GM12875 (cell line): Measurements from ENCODE around the gene PGAM2.

Experiments used
- H3K4me3 ChIP-seq: one replicate; pipeline ENCODE4 v1.5.1; 2011; ENCODE audit warnings: low read depth, low read length, control low read depth
- TF ChIP-seq, protein P1 (sequence below): IDR thresholded peaks from 2 replicates; pipeline ENCODE4 v1.5.1; 2011; ENCODE audit warnings: low read depth, mild to moderate bottlenecking, control low read depth, inconsistent platforms, low read length, moderate library complexity, borderline replicate concordance; ENCODE audit not compliant: insufficient read depth

PGAM2 gene

GRCh38 chr7:44079331-44080021 is 14.1 kb upstream of the PGAM2 start:
- TF ChIP-seq, protein P1, sequence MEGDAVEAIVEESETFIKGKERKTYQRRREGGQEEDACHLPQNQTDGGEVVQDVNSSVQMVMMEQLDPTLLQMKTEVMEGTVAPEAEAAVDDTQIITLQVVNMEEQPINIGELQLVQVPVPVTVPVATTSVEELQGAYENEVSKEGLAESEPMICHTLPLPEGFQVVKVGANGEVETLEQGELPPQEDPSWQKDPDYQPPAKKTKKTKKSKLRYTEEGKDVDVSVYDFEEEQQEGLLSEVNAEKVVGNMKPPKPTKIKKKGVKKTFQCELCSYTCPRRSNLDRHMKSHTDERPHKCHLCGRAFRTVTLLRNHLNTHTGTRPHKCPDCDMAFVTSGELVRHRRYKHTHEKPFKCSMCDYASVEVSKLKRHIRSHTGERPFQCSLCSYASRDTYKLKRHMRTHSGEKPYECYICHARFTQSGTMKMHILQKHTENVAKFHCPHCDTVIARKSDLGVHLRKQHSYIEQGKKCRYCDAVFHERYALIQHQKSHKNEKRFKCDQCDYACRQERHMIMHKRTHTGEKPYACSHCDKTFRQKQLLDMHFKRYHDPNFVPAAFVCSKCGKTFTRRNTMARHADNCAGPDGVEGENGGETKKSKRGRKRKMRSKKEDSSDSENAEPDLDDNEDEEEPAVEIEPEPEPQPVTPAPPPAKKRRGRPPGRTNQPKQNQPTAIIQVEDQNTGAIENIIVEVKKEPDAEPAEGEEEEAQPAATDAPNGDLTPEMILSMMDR = no peak
- H3K4me3 ChIP-seq = no peak overlapping the region

GRCh38 chr7:44078521-44078920 is 13.2 kb upstream of the PGAM2 start:
- no peak overlapping the region for H3K4me3 ChIP-seq
- TF ChIP-seq, protein P1 = no peak

DNA sequence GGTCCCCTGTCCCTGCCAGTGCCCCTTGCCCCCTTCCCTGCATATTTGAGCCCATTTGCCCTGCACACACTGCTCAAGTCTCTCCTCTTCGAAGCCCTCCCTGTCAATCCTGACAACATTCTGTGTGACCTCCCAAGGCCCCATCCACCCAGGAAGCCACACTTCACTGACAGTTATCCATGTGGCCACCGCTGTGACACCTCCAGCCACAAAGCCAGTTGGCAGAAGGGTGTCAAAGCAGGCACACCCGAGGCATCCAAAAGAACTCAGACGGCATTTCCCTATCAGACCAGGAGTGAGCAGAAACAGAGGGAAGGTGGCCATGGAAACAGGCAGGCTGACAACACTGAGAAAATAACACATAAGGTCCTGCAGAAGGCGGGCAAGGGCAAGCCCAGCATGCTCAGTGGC is 12.3 kb upstream of the PGAM2 start:
- TF ChIP-seq, protein P1 = no peak
- no peak overlapping the region for H3K4me3 ChIP-seq

DNA sequence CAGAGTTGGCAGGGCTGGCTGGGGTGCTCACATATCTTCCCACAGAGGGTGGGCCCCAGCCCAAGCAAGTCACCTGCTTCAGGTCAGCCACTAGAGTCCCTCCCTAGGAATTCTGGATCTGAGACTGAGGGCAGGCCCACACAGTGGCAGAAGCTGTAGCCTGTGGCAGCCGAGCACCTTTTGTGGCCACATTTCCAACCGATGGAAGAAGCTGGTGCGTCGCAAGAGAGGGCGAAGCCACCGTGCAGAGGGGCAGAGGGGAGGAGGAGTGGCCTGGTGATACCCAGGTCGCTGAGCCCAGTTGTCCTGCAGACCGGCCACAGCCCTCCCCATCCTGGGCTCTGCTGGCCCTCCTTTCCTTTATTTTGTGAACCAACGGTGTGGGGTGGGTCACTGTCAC is 11.7 kb upstream of the PGAM2 start:
- TF ChIP-seq, protein P1 = no peak
- H3K4me3 ChIP-seq = no peak overlapping the region

GRCh38 chr7:44076101-44076895 is 10.9 kb upstream of the PGAM2 start:
- TF ChIP-seq, protein P1 = no peak

DNA sequence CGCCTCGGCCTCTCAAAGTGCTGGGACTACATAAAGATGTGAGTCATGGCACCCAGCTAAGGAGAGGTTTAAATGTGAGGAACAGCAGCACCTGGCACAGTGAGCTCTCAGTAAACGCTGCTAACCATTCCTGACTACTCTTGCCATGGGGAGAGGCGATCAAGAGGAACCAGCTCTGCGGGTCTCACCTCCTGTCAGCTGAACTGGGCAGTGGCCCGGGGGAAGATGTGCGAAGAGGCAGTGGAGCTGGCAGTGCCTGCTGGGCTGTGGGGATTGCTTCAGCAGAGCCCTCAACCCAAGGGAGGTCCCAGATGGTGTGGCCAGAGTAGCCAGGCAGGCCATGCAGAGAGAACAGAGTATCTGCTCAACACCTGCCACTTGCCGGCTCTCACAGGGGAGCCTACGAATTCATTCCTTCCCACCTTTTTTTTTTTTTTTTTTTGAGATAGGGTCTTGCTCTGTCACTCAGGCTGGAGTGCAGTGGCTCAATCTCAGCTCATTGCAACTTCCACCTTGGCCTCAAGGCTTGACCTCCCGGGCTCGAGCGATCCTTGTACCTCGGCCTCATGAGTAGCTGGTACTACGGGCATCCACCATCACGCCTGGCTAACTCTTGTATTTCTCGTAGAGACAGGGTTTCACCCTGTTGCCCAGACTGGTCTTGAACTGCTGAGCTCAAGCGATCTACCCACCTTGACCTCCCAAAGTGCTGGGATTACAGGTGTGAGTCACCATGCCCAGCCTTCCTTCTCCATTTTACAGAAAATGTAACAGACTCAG is 10.1 kb upstream of the PGAM2 start:
- TF ChIP-seq, protein P1 = no peak
- no peak overlapping the region for H3K4me3 ChIP-seq

More at GRCh38 chr7:44076101-44076895, 10.9 kb upstream of the PGAM2 start:
- no peak overlapping the region for H3K4me3 ChIP-seq

- TF ChIP-seq, protein P1 = no peak
- H3K4me3 ChIP-seq = no peak overlapping the region
These were observed 9.0 kb upstream of the PGAM2 start for GRCh38 chr7:44074349-44074695.
